GM08714 (cell line): Measurements from ENCODE around the gene GRM5.
"Not testable (repeated sequence)": the region's sequence is repeated elsewhere in the genome, so short reads cannot be mapped to it uniquely, and the experiment has no call there.

ENCODE experiments used
- H3K4me3 ChIP-seq: fragments of 200-500 bp; sonication (Bioruptor generic); 2 replicates; pipeline ENCODE4 v1.5.1; 2014; ENCODE audit warnings: mild to moderate bottlenecking, low read length, inconsistent platforms
- ZNF274 ChIP-seq: IDR thresholded peaks from 2 replicates; pipeline ENCODE4 v1.6.1; 2012; ENCODE audit warnings: mild to moderate bottlenecking, low read depth, low read length

GRM5 gene

GRCh38 chr11:89016214-89016613 lies 49.6 kb downstream of the GRM5 start:
- no peak for TF ChIP-seq ZNF274
- H3K4me3 ChIP-seq, result no peak overlapping the region

- no peak for TF ChIP-seq ZNF274
- H3K4me3 ChIP-seq, result no peak overlapping the region
Measured at GRCh38 chr11:89015614-89016013, 50.2 kb downstream of the GRM5 start.

DNA sequence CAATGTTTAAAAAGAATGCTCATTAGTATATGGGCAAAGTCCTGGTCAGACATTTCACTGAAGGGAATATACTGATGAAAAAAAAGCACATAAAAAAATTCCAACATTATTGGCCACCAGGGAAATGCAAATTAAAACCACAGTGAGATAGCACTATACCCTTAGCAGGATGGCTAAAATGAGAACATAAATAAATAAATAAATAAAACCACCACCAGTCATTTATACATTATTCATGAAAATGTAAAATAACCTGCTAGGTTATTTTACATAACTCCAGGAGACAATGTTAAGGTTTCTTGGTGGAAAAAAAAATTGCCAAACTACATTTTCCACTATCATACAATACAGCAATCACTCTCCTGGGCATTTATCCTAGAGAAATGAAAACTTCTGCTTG lies 64.9 kb downstream of the GRM5 start:
- H3K4me3 ChIP-seq, result not testable (repeated sequence)

DNA sequence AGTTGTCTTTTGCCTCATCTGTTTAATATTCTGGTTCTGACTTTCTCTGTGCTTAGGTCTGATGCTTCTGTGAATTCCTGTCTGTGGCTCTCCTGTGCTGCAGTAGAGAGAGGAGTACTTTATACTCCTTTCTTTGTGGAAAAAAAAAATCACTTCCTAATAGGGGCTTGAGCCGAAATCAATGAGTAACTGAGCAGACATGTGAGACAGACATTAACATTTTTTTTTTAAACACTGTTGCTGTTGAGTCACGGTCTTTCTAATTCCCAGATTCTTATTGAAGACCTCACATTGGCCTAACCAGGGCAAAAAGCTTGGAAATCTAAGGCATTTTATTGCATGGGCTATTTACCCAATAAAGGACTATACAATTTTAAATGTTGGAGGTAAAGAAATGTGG lies 86.1 kb downstream of the GRM5 start:
- no peak overlapping the region for H3K4me3 ChIP-seq
- no peak for TF ChIP-seq ZNF274

DNA sequence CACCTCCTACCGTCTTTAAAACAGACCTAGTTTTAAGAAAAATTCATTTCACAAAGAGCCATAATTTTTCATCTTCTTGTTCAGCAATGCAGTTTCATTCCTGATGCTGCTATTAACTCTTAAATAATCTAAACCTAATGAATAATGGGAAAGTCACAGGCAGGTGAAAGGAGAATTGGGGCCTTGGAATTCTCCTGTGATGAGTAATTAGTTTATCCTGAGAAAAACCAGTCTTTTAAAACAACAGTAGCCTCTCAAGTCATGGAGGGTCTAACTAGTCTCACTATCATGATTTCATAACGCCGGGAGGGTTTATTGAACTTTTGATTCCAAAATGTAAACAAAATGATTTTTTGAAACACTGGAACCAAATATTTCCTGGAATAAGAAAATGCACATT lies 86.8 kb downstream of the GRM5 start:
- H3K4me3 ChIP-seq, result not testable (repeated sequence)

GRCh38 chr11:88975441-88975840 lies 90.3 kb downstream of the GRM5 start:
- not testable (repeated sequence) for H3K4me3 ChIP-seq

DNA sequence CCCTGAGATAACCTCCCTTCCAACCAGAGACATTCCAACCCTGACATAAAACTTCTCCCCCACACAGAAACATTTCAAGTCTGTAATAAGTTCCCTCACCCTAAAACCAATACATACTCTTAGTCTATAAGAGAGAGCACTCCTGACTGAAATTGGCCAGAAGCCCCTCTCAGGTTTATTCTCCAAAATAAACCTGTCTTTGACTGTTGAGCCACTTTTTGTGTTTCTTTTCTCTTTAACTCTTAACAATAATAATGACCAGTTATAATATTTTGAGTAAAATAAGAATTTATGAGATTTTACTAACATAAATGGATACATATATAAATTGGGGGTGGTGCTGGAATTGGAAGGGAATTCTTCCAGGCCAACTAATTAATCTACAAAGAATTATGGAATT lies 93.6 kb downstream of the GRM5 start:
- TF ChIP-seq ZNF274, result no peak
- no peak overlapping the region for H3K4me3 ChIP-seq

GRCh38 chr11:88961621-88962020 lies 104.2 kb downstream of the GRM5 start:
- H3K4me3 ChIP-seq, result not testable (repeated sequence)

DNA sequence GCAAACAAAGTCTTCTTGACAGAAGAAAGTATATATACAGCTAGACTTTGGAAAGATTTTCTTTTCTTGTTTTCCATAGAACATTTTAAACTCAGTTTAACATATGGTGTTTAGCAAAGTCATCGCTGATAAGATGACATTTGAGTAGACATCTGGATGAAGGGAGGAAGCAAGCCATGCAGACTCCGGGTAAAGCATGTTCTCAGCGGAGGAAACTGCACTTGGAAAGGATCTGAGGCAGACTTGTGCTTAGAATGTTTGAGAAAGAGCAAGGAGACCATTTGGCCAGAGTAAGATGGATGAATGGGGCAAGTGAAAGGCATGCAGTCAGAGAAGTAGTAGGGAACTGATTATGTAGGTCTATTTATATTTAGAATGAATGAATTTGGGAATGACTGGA lies 105.9 kb downstream of the GRM5 start:
- not testable (repeated sequence) for H3K4me3 ChIP-seq

- TF ChIP-seq ZNF274, result no peak
- H3K4me3 ChIP-seq, result no peak overlapping the region
Measured at GRCh38 chr11:88950975-88951374, 114.8 kb downstream of the GRM5 start.

DNA sequence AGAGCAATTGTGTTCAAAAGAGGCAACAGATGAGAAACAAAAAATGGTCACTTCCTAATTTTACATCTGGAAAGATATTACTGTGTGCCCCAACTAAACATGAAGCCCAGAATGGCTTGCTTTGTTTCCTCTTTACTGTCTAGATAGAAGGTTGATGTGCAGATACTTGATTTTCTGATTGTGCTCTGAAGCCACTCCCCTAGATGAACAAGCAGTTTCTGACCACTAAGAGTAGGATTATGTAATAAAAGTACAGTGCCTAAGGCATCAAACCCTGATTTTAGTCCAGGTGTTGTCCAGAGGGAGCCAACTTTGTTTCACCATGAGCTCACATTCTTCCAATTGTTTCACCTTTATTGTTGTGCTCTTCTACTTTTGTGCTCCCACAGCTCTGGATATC lies 116.9 kb downstream of the GRM5 start:
- H3K4me3 ChIP-seq, result not testable (repeated sequence)

DNA sequence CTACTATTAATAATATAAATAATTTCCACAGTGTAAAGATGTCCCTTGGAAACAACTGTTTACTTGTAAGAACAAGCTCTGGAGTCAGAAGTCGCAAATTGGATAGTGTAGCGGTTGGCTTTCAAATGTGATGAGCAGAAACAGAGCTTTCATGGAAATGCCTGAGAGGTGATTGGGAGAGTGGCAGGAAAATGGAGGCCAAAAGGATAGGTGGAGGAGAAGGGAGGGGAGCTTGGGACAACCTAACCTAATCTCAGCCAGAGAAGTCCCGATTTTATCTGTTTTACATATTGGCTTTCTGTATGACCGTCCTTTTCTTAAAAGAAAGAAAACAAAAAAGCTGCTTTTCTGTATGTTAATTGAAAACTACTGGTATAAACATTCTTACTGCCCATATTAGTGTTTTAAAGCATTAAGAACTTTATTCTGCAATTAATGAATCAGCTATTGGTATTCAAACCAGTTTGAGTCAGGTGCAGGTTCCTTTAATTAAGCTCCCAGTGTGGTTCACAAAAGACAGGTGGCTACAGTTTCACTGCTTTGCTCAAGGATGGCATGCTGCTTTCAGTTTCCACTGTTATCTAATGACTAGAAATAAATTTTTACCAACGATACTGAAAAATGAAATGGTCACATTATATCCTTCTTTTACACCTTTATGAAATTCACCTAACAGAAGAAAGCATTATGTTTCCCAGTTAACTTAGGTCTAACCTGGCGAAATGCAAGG lies 117.8 kb downstream of the GRM5 start:
- not testable (repeated sequence) for H3K4me3 ChIP-seq

GRCh38 chr11:88929665-88930064 lies 136.1 kb downstream of the GRM5 start:
- H3K4me3 ChIP-seq, result not testable (repeated sequence)

DNA sequence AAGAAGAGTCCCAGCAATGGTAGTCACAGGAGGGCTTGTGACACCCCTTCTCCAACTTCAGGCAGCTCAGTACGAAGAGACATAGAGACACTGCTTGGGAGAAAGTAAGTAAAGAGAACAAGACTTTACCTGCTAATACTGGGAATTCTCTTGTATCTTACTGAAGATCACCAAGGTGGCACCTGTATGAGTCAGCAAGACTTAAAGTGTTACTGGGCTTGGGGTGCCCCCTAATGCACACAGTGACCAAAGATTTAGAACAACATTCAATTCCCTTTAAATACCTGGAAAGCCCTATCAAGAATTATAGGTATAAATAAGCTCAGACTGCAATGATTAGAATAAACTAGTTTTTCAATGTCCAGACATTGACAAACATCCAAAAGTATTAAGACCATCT lies 148.7 kb downstream of the GRM5 start:
- not testable (repeated sequence) for H3K4me3 ChIP-seq

GRCh38 chr11:88909500-88909899 lies 156.3 kb downstream of the GRM5 start:
- TF ChIP-seq ZNF274, result no peak
- no peak overlapping the region for H3K4me3 ChIP-seq

DNA sequence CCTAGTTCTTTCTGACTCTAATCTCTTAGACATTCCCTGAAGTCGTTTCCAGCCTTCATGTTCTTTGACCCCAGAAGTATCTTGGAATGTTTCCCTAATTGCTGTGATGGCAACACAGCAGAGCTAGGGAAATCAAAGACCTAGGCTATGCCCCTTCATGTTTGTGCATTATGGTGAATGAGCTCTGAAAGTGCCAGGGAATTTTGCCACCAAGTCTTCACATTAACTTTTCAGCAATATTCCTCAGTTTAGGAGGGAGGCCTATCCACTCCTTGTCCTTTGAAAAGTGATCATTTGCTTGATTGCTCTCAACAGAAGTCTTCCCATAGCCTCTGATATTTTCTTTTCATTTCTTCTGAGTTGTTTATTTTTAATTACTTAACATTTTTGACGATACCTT lies 164.3 kb downstream of the GRM5 start:
- not testable (repeated sequence) for H3K4me3 ChIP-seq

GRCh38 chr11:88888855-88889254 lies 176.9 kb downstream of the GRM5 start:
- not testable (repeated sequence) for H3K4me3 ChIP-seq

GRCh38 chr11:88886796-88887195 lies 179.0 kb downstream of the GRM5 start:
- no peak overlapping the region for H3K4me3 ChIP-seq
- no peak for TF ChIP-seq ZNF274

DNA sequence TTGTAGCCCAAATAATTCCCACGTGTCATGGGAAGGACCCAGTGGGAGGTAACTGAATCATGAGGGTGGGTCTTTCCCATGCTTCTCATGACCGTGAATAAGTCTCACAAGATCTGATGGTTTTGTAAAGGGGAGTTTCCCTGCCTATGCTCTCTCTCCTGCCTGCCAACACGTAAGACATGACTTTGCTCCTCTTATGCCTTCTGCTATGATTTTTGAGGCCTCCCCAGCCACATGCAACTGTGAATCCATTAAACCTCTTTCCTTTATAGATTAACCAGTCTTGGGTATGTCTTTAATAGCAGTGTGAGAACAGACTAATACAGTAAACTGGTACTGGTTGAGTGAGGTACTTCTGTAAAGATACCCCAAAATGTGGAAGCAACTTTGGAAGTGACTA lies 183.0 kb downstream of the GRM5 start:
- not testable (repeated sequence) for H3K4me3 ChIP-seq
